GF-D8 (cell line): ENCODE results near the gene UGGT2.
"Not testable (repeated sequence)": the region's sequence is repeated elsewhere in the genome, so short reads cannot be mapped to it uniquely, and the experiment has no call there.

Source experiments
- DNase-seq: peaks from one replicate; lab custom pipeline; 2025; lab: John Stamatoyannopoulos, UW

Gene UGGT2

GRCh38 chr13:95896301-95896700, 156.9 kb downstream of the UGGT2 start:
- DNase-seq, result no peak

GRCh38 chr13:95893861-95894260, 159.3 kb downstream of the UGGT2 start:
- no peak for DNase-seq

- DNase-seq, result no peak
Observed at GRCh38 chr13:95882121-95882520, 171.1 kb downstream of the UGGT2 start.

GRCh38 chr13:95880331-95880730, 172.9 kb downstream of the UGGT2 start:
- no peak for DNase-seq

GRCh38 chr13:95874286-95874685, 178.9 kb downstream of the UGGT2 start:
- no peak for DNase-seq

GRCh38 chr13:95870421-95870820, 182.8 kb downstream of the UGGT2 start:
- no peak for DNase-seq

GRCh38 chr13:95865080-95865615, 188.1 kb downstream of the UGGT2 start:
- no peak for DNase-seq

GRCh38 chr13:95862408-95862807, 190.8 kb downstream of the UGGT2 start:
- DNase-seq, result no peak

- DNase-seq, result no peak
Observed at GRCh38 chr13:95861296-95861695, 191.9 kb downstream of the UGGT2 start.

- no peak for DNase-seq
Observed at GRCh38 chr13:95858286-95859075, 194.7 kb downstream of the UGGT2 start.

GRCh38 chr13:95845656-95846055, 207.5 kb downstream of the UGGT2 start:
- not testable (repeated sequence) for DNase-seq

- DNase-seq, result no peak
Observed at GRCh38 chr13:95842898-95843297, 210.3 kb downstream of the UGGT2 start.

GRCh38 chr13:95841894-95842293, 211.3 kb downstream of the UGGT2 start:
- no peak for DNase-seq

- DNase-seq, result peak; percentile 16
Observed at GRCh38 chr13:95834134-95834765, 219.0 kb downstream of the UGGT2 start.

- DNase-seq, result no peak
Observed at GRCh38 chr13:95833719-95834118, 219.5 kb downstream of the UGGT2 start.

- DNase-seq, result no peak
Observed at GRCh38 chr13:95833126-95833525, 220.1 kb downstream of the UGGT2 start.

- no peak for DNase-seq
Observed at GRCh38 chr13:95822303-95822702, 230.9 kb downstream of the UGGT2 start.

- no peak for DNase-seq
Observed at GRCh38 chr13:95814495-95814894, 238.7 kb downstream of the UGGT2 start.

- DNase-seq, result no peak
Observed at GRCh38 chr13:95813139-95813538, 240.1 kb downstream of the UGGT2 start.

GRCh38 chr13:95809429-95809828, 243.8 kb downstream of the UGGT2 start:
- DNase-seq, result no peak

- no peak for DNase-seq
Observed at GRCh38 chr13:95805921-95806320, 247.3 kb downstream of the UGGT2 start.

GRCh38 chr13:95801825-95802224, 251.4 kb downstream of the UGGT2 start:
- DNase-seq, result no peak

- DNase-seq, result no peak
Observed at GRCh38 chr13:95800436-95800835, 252.8 kb downstream of the UGGT2 start.
